ENCODE measurements around the gene SARS1. TPM values are rescaled to one million over a fixed set of nuclear protein-coding genes. Genes with fewer than 3 reads are reported as not detected.

SARS1 gene
- total RNA-seq, 1 donor from 2014 or later, result 118 TPM

DNA sequence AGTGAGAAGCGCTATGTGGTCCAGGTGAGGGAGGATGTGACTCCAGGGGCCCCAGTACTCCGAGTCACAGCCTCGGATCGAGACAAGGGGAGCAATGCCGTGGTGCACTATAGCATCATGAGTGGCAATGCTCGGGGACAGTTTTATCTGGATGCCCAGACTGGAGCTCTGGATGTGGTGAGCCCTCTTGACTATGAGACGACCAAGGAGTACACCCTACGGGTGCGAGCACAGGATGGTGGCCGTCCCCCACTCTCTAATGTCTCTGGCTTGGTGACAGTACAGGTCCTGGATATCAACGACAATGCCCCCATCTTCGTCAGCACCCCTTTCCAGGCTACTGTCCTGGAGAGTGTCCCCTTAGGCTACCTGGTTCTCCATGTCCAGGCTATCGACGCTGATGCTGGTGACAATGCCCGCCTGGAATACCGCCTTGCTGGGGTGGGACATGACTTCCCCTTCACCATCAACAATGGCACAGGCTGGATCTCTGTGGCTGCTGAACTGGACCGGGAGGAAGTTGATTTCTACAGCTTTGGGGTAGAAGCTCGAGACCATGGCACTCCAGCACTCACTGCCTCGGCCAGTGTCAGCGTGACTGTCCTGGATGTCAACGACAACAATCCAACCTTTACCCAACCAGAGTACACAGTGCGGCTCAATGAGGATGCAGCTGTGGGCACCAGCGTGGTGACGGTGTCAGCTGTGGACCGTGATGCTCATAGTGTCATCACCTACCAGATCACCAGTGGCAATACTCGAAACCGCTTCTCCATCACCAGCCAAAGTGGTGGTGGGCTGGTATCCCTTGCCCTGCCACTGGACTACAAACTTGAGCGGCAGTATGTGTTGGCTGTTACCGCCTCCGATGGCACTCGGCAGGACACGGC is 37.8 kb downstream of the SARS1 start:
- Histone ChIP-seq H3K27ac (no peak overlapping the region), H3F3A (ENCODE audit: low read depth) (peaks cover 45% of the 10 kb centered on the region), H3K9me3 (ENCODE audit: low read depth) (no peaks in the 10 kb centered on the region), H3K4me1 (peaks cover 48% of the 10 kb centered on the region), H3K4me2 (no peak overlapping the region), H3K4me3 (no peak overlapping the region), H3K9ac (no peak overlapping the region), H3K27me3 (peaks cover 8% of the 10 kb centered on the region), H4K20me1 (ENCODE audit: low read depth) (peaks cover 4% of the 10 kb centered on the region), H3K36me3 (no peaks in the 10 kb centered on the region), H2AFZ (replicated peaks) (no peak overlapping the region), H3K79me2 (ENCODE audit: low read depth) (peaks cover 70% of the 10 kb centered on the region)
- H3K9me3 Mint-ChIP-seq, result peaks cover 23% of the 10 kb centered on the region
- peaks cover 53% of the 10 kb centered on the region for H3K4me1 Mint-ChIP-seq
- no peak for DNase-seq (ENCODE audit: low spot score)
- H3K4me3 Mint-ChIP-seq, result peak overlapping the region; percentile 83
- peaks cover 9% of the 10 kb centered on the region for H3K27me3 Mint-ChIP-seq (ENCODE audit: insufficient read depth, low read depth)
- TF ChIP-seq EZH2 (IDR thresholded peaks at IDR 0.05) (no peak), EZH2phosphoT487 (IDR thresholded peaks at IDR 0.05) (no peak)
- TF ChIP-seq, protein P1, sequence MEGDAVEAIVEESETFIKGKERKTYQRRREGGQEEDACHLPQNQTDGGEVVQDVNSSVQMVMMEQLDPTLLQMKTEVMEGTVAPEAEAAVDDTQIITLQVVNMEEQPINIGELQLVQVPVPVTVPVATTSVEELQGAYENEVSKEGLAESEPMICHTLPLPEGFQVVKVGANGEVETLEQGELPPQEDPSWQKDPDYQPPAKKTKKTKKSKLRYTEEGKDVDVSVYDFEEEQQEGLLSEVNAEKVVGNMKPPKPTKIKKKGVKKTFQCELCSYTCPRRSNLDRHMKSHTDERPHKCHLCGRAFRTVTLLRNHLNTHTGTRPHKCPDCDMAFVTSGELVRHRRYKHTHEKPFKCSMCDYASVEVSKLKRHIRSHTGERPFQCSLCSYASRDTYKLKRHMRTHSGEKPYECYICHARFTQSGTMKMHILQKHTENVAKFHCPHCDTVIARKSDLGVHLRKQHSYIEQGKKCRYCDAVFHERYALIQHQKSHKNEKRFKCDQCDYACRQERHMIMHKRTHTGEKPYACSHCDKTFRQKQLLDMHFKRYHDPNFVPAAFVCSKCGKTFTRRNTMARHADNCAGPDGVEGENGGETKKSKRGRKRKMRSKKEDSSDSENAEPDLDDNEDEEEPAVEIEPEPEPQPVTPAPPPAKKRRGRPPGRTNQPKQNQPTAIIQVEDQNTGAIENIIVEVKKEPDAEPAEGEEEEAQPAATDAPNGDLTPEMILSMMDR (IDR thresholded peaks at IDR 0.05), result no peak
- H3K36me3 Mint-ChIP-seq, result peaks cover 33% of the 10 kb centered on the region
- H3K27ac Mint-ChIP-seq, result no peak overlapping the region

DNA sequence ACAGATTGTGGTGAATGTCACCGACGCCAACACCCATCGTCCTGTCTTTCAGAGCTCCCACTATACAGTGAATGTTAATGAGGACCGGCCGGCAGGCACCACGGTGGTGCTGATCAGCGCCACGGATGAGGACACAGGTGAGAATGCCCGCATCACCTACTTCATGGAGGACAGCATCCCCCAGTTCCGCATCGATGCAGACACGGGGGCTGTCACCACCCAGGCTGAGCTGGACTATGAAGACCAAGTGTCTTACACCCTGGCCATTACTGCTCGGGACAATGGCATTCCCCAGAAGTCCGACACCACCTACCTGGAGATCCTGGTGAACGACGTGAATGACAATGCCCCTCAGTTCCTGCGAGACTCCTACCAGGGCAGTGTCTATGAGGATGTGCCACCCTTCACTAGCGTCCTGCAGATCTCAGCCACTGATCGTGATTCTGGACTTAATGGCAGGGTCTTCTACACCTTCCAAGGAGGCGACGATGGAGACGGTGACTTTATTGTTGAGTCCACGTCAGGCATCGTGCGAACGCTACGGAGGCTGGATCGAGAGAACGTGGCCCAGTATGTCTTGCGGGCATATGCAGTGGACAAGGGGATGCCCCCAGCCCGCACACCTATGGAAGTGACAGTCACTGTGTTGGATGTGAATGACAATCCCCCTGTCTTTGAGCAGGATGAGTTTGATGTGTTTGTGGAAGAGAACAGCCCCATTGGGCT is 38.6 kb downstream of the SARS1 start:
- Histone ChIP-seq H3K27me3 (peaks cover 8% of the 10 kb centered on the region), H3K4me3 (no peak overlapping the region), H2AFZ (replicated peaks) (no peak overlapping the region), H3F3A (ENCODE audit: low read depth) (peaks cover 45% of the 10 kb centered on the region), H3K27ac (no peak overlapping the region), H3K9me3 (ENCODE audit: low read depth) (no peaks in the 10 kb centered on the region), H4K20me1 (ENCODE audit: low read depth) (peaks cover 4% of the 10 kb centered on the region), H3K9ac (no peak overlapping the region), H3K36me3 (no peaks in the 10 kb centered on the region), H3K4me2 (no peak overlapping the region), H3K4me1 (peaks cover 51% of the 10 kb centered on the region), H3K79me2 (ENCODE audit: low read depth) (peaks cover 78% of the 10 kb centered on the region)
- Mint-ChIP-seq H3K36me3 (peaks cover 38% of the 10 kb centered on the region), H3K4me1 (peaks cover 59% of the 10 kb centered on the region), H3K27ac (peak overlapping the region; percentile 29), H3K27me3 (ENCODE audit: insufficient read depth, low read depth) (peaks cover 7% of the 10 kb centered on the region), H3K4me3 (peak overlapping the region; percentile 73), H3K9me3 (peaks cover 23% of the 10 kb centered on the region)
- DNase-seq (ENCODE audit: low spot score), result no peak
- no peak for TF ChIP-seq EZH2 (IDR thresholded peaks at IDR 0.05)
- TF ChIP-seq EZH2phosphoT487 (IDR thresholded peaks at IDR 0.05), result no peak
- TF ChIP-seq, protein P1 (IDR thresholded peaks at IDR 0.05), result no peak

DNA sequence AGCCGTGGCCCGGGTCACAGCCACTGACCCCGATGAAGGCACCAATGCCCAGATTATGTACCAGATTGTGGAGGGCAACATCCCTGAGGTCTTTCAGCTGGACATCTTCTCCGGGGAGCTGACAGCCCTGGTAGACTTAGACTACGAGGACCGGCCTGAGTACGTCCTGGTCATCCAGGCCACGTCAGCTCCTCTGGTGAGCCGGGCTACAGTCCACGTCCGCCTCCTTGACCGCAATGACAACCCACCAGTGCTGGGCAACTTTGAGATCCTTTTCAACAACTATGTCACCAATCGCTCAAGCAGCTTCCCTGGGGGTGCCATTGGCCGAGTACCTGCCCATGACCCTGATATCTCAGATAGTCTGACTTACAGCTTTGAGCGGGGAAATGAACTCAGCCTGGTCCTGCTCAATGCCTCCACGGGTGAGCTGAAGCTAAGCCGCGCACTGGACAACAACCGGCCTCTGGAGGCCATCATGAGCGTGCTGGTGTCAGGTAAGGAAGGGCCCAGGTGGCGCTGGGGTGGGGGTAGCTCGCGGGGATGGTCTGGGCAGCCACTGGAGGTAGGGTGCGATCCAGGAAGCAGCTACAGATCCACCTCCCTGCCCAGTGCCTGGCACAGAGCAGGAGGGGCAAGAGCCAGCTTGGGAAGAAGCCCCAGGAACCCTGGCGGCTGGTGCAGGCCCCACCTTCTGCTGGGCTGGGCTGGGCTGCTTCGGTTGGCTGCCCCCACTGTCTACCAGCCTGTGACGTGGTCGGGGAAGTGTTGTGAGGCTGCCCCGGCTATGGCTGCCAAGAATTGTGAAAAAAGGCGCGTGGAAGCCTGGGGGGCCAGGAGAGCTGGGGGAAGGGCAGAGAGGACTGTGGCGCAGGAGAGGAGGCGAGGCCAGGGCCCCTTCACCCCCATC is 39.4 kb downstream of the SARS1 start:
- peaks cover 86% of the 10 kb centered on the region for H3K79me2 ChIP-seq (ENCODE audit: low read depth)
- Mint-ChIP-seq H3K4me1 (peaks cover 67% of the 10 kb centered on the region), H3K4me3 (peak overlapping the region; percentile 73), H3K27me3 (ENCODE audit: insufficient read depth, low read depth) (peaks cover 7% of the 10 kb centered on the region), H3K36me3 (peaks cover 39% of the 10 kb centered on the region), H3K9me3 (peaks cover 23% of the 10 kb centered on the region), H3K27ac (peak overlapping the region; percentile 89)
- peak overlapping the region; percentile 72 for H3K4me2 ChIP-seq
- H3K4me1 ChIP-seq, result peaks cover 57% of the 10 kb centered on the region
- peak overlapping the region; percentile 31 for H3K4me3 ChIP-seq
- no peak overlapping the region for H3K9ac ChIP-seq
- TF ChIP-seq EZH2 (IDR thresholded peaks at IDR 0.05), result no peak
- TF ChIP-seq, protein P1 (IDR thresholded peaks at IDR 0.05), result no peak
- TF ChIP-seq EZH2phosphoT487 (IDR thresholded peaks at IDR 0.05), result no peak
- no peaks in the 10 kb centered on the region for H3K36me3 ChIP-seq
- no peak overlapping the region for H2AFZ ChIP-seq (replicated peaks)
- peak overlapping the region; percentile 87 for H3K27ac ChIP-seq
- peaks cover 45% of the 10 kb centered on the region for H3F3A ChIP-seq (ENCODE audit: low read depth)
- H3K9me3 ChIP-seq (ENCODE audit: low read depth), result no peaks in the 10 kb centered on the region
- H4K20me1 ChIP-seq (ENCODE audit: low read depth), result peaks cover 4% of the 10 kb centered on the region
- DNase-seq (ENCODE audit: low spot score), result no peak
- peaks cover 3% of the 10 kb centered on the region for H3K27me3 ChIP-seq

Data from neural progenitor cell (in vitro differentiated cells).